MCF 10A (cell line): ENCODE measurements around the gene EVC2. TPM values are rescaled to one million over a fixed set of nuclear protein-coding genes. Genes with fewer than 3 reads are reported as not detected.

Experiments used
- BruUV-seq: library from RNA; stranded (reverse); fragments of 400-500 nt; replicated peaks from 2 replicates; lab custom pipeline; 2021; lab: Mats Ljungman, UMichigan
- CTCF ChIA-PET: fragments of 300-600 bp; sonication (Branson Sonifier 250); formaldehyde crosslinking; extraction: SDS; loops from one replicate; lab custom pipeline; 2021; ENCODE audit warnings: antibody characterized with exemption, inconsistent platforms; lab: Yijun Ruan, JAX
- POLR2A ChIA-PET: fragments of 300-600, 350-650 bp; sonication (Branson Sonifier 250); formaldehyde crosslinking; extraction: SDS; loops from one replicate; lab custom pipeline; 2020; ENCODE audit warnings: antibody characterized with exemption, inconsistent platforms; lab: Yijun Ruan, JAX
- DNase-seq: peaks from one replicate; pipeline ENCODE4 v3.0.0-alpha.2; 2018; ENCODE audit not compliant: unreplicated experiment
- H3K27ac Mint-ChIP-seq: one replicate; pipeline ENCODE4 v1.8.0; 2022; ENCODE audit warnings: mild to moderate bottlenecking, low read depth, mixed read lengths; ENCODE audit not compliant: unreplicated experiment
- H3K27me3 Mint-ChIP-seq: one replicate; pipeline ENCODE4 v1.8.0; 2022; ENCODE audit warnings: mixed read lengths; ENCODE audit not compliant: insufficient read depth, unreplicated experiment
- H3K36me3 Mint-ChIP-seq: one replicate; pipeline ENCODE4 v1.8.0; 2022; ENCODE audit warnings: mild to moderate bottlenecking, moderate library complexity, mixed read lengths; ENCODE audit not compliant: insufficient read depth, unreplicated experiment
- H3K4me1 Mint-ChIP-seq: one replicate; pipeline ENCODE4 v1.8.0; 2022; ENCODE audit warnings: mixed read lengths; ENCODE audit not compliant: insufficient read depth, unreplicated experiment
- H3K4me3 Mint-ChIP-seq: one replicate; pipeline ENCODE4 v1.8.0; 2022; ENCODE audit warnings: mild to moderate bottlenecking, moderate library complexity, mixed read lengths; ENCODE audit not compliant: unreplicated experiment
- H3K9me3 Mint-ChIP-seq: one replicate; pipeline ENCODE4 v1.8.0; 2022; ENCODE audit warnings: mixed read lengths; ENCODE audit not compliant: unreplicated experiment
- CTCF ChIP-seq: fragments of 200-600 bp; IDR thresholded peaks from one replicate; pipeline ENCODE4 v1.8.0; 2022; ENCODE audit warnings: antibody characterized with exemption, mild to moderate bottlenecking; ENCODE audit not compliant: unreplicated experiment
- intact Hi-C: fragments of 100-400 bp; cut with micrococcal nuclease; formaldehyde crosslinking; loops from 2 replicates; pipeline ENCODE4 v1.14.1; 2022
- total RNA-seq: library from RNA; stranded (reverse); gene quantifications from 2 replicates; pipeline ENCODE4 v1.2.3, GENCODE V29; 2022

The EVC2 gene
- total RNA-seq, 1 experiment from 2014 or later: 5.5 TPM

DNA sequence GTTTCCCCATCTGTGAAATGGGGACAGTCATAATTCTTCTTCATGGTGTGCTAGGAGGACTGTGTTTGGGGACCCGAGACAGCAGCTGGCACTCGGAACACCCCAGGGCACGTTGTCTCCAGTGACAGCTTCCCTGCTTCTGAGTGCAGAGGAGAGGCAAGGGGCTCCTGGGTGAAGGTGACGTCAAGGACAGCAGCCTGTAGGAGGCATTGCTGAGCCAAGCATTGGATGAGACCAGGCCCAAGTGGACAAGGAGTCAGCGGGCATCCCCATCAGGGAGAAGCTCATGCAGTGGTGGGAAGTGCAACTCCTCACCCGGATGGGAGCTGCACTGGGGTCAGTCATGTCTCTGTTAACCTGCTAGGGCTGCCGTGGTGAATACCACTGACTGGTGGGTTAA is 48.7 kb upstream of the EVC2 start:
- H3K27ac Mint-ChIP-seq: peak overlapping the region; percentile 86
- peaks cover 31% of the 10 kb centered on the region for H3K36me3 Mint-ChIP-seq
- BruUV-seq: TSS peak; percentile 35
- DNase-seq: no peak
- no peaks in the 10 kb centered on the region for H3K9me3 Mint-ChIP-seq
- ChIA-PET CTCF (interaction anchor here (2.7 kb wide), 1 partner anchor 33 kb away, joined by 14 read pairs; no protein-coding TSS in a partner anchor), POLR2A (interaction anchor here (2.5 kb wide), 1 partner anchor 16 kb away, joined by 10 read pairs; no protein-coding TSS in a partner anchor)
- no peak overlapping the region for H3K4me3 Mint-ChIP-seq
- H3K4me1 Mint-ChIP-seq: peaks cover 28% of the 10 kb centered on the region
- no peaks in the 10 kb centered on the region for H3K27me3 Mint-ChIP-seq
- intact Hi-C loops: no loop called here
- TF ChIP-seq CTCF: no peak

DNA sequence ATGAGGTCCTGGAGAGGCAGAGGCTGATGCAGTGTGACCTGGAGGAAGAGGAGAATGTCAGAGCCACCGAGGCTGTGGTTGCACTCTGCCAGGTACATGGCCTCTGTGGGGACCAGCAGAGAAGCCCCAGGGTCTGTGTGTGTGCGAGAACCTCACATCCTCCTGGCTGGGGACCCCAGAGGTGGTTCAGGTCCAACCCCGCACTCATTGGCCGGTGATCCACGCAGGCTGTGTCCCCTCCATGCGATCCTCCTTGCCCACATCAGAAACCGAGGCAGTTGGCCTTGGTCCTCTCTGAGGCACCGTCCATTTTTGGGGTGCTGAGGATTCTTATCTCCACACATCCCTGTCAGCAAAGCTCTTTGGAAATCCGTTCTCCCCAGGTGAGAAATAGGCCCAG is 47.9 kb upstream of the EVC2 start:
- peaks cover 27% of the 10 kb centered on the region for H3K36me3 Mint-ChIP-seq
- no peak for DNase-seq
- intact Hi-C loops: no loop called here
- H3K4me1 Mint-ChIP-seq: peaks cover 28% of the 10 kb centered on the region
- no TSS peak for BruUV-seq
- no peaks in the 10 kb centered on the region for H3K9me3 Mint-ChIP-seq
- no peak overlapping the region for H3K4me3 Mint-ChIP-seq
- ChIA-PET CTCF (no interaction called here), POLR2A (no interaction called here)
- peak overlapping the region; percentile 97 for H3K27ac Mint-ChIP-seq
- no peaks in the 10 kb centered on the region for H3K27me3 Mint-ChIP-seq
- TF ChIP-seq CTCF: no peak

DNA sequence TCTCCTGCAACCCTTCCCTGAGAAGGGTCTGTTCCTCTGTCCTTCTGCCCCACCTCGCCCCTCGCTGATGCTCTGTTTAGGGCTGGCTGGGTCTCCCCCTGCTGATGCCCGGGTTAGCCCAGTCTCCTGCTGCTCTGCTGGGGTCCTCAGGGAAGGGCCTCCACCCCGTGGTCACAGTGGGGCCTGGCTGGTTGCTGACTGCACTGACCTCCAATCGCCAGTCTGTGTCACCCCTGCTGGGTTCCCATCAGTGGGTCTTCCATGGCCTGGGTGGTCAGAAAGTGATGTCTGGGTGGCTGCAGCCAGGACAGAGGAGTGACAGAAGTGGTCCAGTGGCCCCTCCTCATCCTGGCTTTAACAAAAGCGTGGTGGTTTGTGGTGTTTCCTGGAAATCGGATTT is 47.3 kb upstream of the EVC2 start:
- CTCF ChIA-PET: no interaction called here
- DNase-seq: no peak
- TF ChIP-seq CTCF: no peak
- BruUV-seq: no TSS peak
- POLR2A ChIA-PET: no interaction called here
- peaks cover 28% of the 10 kb centered on the region for H3K36me3 Mint-ChIP-seq
- H3K27me3 Mint-ChIP-seq: no peaks in the 10 kb centered on the region
- H3K27ac Mint-ChIP-seq: peak overlapping the region; percentile 97
- intact Hi-C loops: no loop called here
- no peak overlapping the region for H3K4me3 Mint-ChIP-seq
- no peaks in the 10 kb centered on the region for H3K9me3 Mint-ChIP-seq
- peaks cover 28% of the 10 kb centered on the region for H3K4me1 Mint-ChIP-seq

- CTCF ChIA-PET: interaction anchor here (0.7 to 2.1 kb wide), 2 partner anchors 35 to 1218 kb away, joined by 3 to 7 read pairs; no protein-coding TSS in a partner anchor
- H3K4me3 Mint-ChIP-seq: no peak overlapping the region
- BruUV-seq: no TSS peak
Observed at GRCh38 chr4:5755161-5755560, 46.8 kb upstream of the EVC2 start.

More at GRCh38 chr4:5755161-5755560, 46.8 kb upstream of the EVC2 start:
- Mint-ChIP-seq H3K9me3 (no peaks in the 10 kb centered on the region), H3K4me1 (peaks cover 26% of the 10 kb centered on the region), H3K27ac (peak overlapping the region; percentile 97), H3K36me3 (peaks cover 27% of the 10 kb centered on the region), H3K27me3 (no peaks in the 10 kb centered on the region)
- intact Hi-C loops: no loop called here
- POLR2A ChIA-PET: no interaction called here
- no peak for TF ChIP-seq CTCF
- DNase-seq: no peak
